ENCODE data around the gene MKNK1. TPM values are rescaled to one million over a fixed set of nuclear protein-coding genes. Genes with fewer than 3 reads are reported as not detected.

MKNK1 gene
- polyA plus RNA-seq, 1 donor (not counting 4 experiments of a cell fraction or from before 2014, with no cell fraction given) = 55.7 TPM

DNA sequence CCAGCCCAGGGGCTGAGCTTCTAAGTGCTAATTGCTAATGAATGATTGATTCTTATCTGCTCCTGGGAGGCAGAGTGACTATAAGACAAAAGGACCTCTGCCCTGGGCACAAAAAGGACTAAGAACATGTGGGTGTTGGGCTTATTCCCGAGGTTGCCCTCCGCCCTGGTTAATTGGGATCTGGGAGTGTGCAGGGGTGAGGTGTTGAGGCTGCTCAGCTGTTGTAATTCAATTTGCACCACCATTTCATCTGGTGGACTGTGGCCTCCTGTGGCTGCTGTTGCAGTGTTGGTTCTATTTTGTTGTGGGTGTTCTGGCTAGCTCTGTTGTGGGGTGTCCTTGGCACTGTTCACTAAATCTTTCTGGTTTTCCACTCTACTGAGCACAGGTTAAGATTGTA lies 65.9 kb downstream of the MKNK1 start:
- no peak for DNase-seq (ENCODE audit: low read depth, low spot score)
- Histone ChIP-seq H2AFZ (ENCODE audit: control insufficient read depth, low read length) (no peak overlapping the region), H3K79me2 (ENCODE audit: control insufficient read depth, insufficient read depth, low read length) (no peaks in the 10 kb centered on the region), H3K27me3 (ENCODE audit: control insufficient read depth, extremely low read depth, insufficient read depth, low read length) (peaks cover 17% of the 10 kb centered on the region), H3K9me1 (ENCODE audit: control insufficient read depth, extremely low read depth, insufficient read depth, low read length) (no peaks in the 10 kb centered on the region), H3K9me3 (ENCODE audit: control insufficient read depth, low read depth, low read length) (no peaks in the 10 kb centered on the region), H3K4me2 (ENCODE audit: control insufficient read depth, extremely low read depth, insufficient read depth, low read depth, low read length) (no peak overlapping the region), H3K36me3 (ENCODE audit: control insufficient read depth in 2 of 2, extremely low read depth in 1 of 2, insufficient read depth in 2 of 2, low read length in 2 of 2) (no peaks in the 10 kb centered on the region), H3K4me3 (ENCODE audit: control insufficient read depth in 2 of 3, extremely low read depth in 1 of 3, insufficient read depth in 2 of 3, low read depth in 1 of 3, low read length in 3 of 3) (no peak overlapping the region), H3K9ac (ENCODE audit: control insufficient read depth, extremely low read depth, insufficient read depth, low read length) (no peak overlapping the region), H3K27ac (ENCODE audit: control insufficient read depth, insufficient read depth, low read length) (no peak overlapping the region), H4K20me1 (ENCODE audit: control insufficient read depth, extremely low read depth, insufficient read depth, low read length) (no peaks in the 10 kb centered on the region), H3K4me1 (ENCODE audit: control insufficient read depth, extremely low read depth, insufficient read depth, low read length) (peaks cover 3% of the 10 kb centered on the region)
- no peak for TF ChIP-seq CTCF (optimal IDR thresholded peaks at IDR 0.05 in 1 of 3, IDR thresholded peaks at IDR 0.05 in 1 of 3, conservative IDR thresholded peaks at IDR 0.05 in 1 of 3; ENCODE audit: extremely low read depth in 1 of 3, insufficient read depth in 2 of 3, low read length in 3 of 3)
- no peak for TF ChIP-seq EZH2 (IDR thresholded peaks at IDR 0.05; ENCODE audit: low read length)
- FAIRE-seq = no peak
- dilution Hi-C loops (cut with MboI; ENCODE audit: extremely low pct_ligation_motif_present, low sequenced_read_pairs) = no loop called here

DNA sequence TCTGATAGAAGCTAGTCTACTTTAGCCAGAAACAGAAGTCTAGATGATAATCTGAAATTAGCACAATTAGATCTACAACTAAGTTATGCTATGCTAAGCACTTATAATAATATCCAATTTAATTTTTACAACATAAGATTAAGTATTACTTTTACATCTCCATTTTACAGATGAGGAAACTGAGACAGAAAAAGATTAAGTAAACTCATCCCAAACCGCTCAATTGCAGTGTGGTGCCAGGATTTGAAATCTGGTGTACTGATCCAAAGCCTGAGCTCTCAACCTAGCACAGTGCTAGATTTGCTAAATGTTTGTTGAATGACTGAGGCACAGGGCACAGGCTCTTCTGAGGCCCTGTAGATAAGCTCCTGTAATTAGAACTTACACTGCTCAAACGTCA lies 66.4 kb downstream of the MKNK1 start:
- Histone ChIP-seq H3K4me1 (ENCODE audit: control insufficient read depth, extremely low read depth, insufficient read depth, low read length) (peaks cover 3% of the 10 kb centered on the region), H3K4me2 (ENCODE audit: control insufficient read depth, extremely low read depth, insufficient read depth, low read depth, low read length) (no peak overlapping the region), H3K9me3 (ENCODE audit: control insufficient read depth, low read depth, low read length) (no peaks in the 10 kb centered on the region), H3K79me2 (ENCODE audit: control insufficient read depth, insufficient read depth, low read length) (no peaks in the 10 kb centered on the region), H3K36me3 (ENCODE audit: control insufficient read depth in 2 of 2, extremely low read depth in 1 of 2, insufficient read depth in 2 of 2, low read length in 2 of 2) (no peaks in the 10 kb centered on the region), H3K9ac (ENCODE audit: control insufficient read depth, extremely low read depth, insufficient read depth, low read length) (no peak overlapping the region), H4K20me1 (ENCODE audit: control insufficient read depth, extremely low read depth, insufficient read depth, low read length) (no peaks in the 10 kb centered on the region), H3K27me3 (ENCODE audit: control insufficient read depth, extremely low read depth, insufficient read depth, low read length) (peaks cover 12% of the 10 kb centered on the region), H2AFZ (ENCODE audit: control insufficient read depth, low read length) (no peak overlapping the region), H3K27ac (ENCODE audit: control insufficient read depth, insufficient read depth, low read length) (no peak overlapping the region), H3K4me3 (ENCODE audit: control insufficient read depth in 2 of 3, extremely low read depth in 1 of 3, insufficient read depth in 2 of 3, low read depth in 1 of 3, low read length in 3 of 3) (no peak overlapping the region), H3K9me1 (ENCODE audit: control insufficient read depth, extremely low read depth, insufficient read depth, low read length) (no peaks in the 10 kb centered on the region)
- TF ChIP-seq EZH2 (IDR thresholded peaks at IDR 0.05; ENCODE audit: low read length) (no peak), CTCF (optimal IDR thresholded peaks at IDR 0.05 in 1 of 3, IDR thresholded peaks at IDR 0.05 in 1 of 3, conservative IDR thresholded peaks at IDR 0.05 in 1 of 3; ENCODE audit: extremely low read depth in 1 of 3, insufficient read depth in 2 of 3, low read length in 3 of 3) (no peak)
- no peak for DNase-seq (ENCODE audit: low read depth, low spot score)
- no peak for FAIRE-seq
- dilution Hi-C loops (cut with MboI; ENCODE audit: extremely low pct_ligation_motif_present, low sequenced_read_pairs) = no loop called here
